ENCODE measurements around the gene SF3A2.
"Not testable (repeated sequence)": the region's sequence is repeated elsewhere in the genome, so short reads cannot be mapped to it uniquely, and the experiment has no call there.

Gene SF3A2

DNA sequence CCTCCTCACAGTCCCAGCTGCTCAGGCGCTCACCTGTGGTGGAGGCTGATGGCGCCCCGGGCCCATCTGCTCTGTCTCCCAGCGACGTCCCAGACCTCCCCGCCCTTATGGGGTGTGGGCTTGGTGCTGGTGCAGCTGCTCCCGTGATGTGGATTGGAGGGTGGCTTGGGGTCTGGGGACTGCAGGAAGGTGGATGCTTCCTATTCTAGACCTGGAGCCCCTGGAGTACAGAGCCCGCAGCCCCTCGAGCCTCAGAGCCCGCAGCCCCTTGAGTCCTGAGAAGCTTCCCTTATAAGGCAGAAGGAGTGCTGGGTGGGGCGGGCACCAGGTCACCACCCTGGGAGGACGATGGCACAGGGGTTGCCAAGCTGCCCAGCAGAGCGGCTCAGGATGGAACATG lies 41.3 kb upstream of the SF3A2 start:
- H2AFZ ChIP-seq (ENCODE audit: low read length, unreplicated experiment): no peak overlapping the region
- no peak overlapping the region for H3K27ac ChIP-seq (ENCODE audit: low read depth, low read length)
- no peak overlapping the region for H3K4me3 ChIP-seq (ENCODE audit: low read depth, low read length)
- no peaks in the 10 kb centered on the region for H3K4me1 ChIP-seq (ENCODE audit: control insufficient read depth, insufficient read depth, low read length, unreplicated experiment)
- H3K36me3 ChIP-seq (ENCODE audit: insufficient read depth, low read length): 0 out of 2 replicates have a peak, but pooled peaks cover 3% of the 10 kb centered on the region
- H3K27me3 ChIP-seq (ENCODE audit: insufficient read depth, low read length): no peaks in the 10 kb centered on the region
- peaks cover 20% of the 10 kb centered on the region for H3K79me2 ChIP-seq (ENCODE audit: control insufficient read depth, insufficient read depth, low read length, unreplicated experiment)

- Histone ChIP-seq H3K4me1 (ENCODE audit: control insufficient read depth, insufficient read depth, low read length, unreplicated experiment) (no peaks in the 10 kb centered on the region), H3K79me2 (ENCODE audit: control insufficient read depth, insufficient read depth, low read length, unreplicated experiment) (peaks cover 20% of the 10 kb centered on the region), H3K27ac (ENCODE audit: low read depth, low read length) (no peak overlapping the region), H3K36me3 (ENCODE audit: insufficient read depth, low read length) (0 out of 2 replicates have a peak, but pooled peaks cover 3% of the 10 kb centered on the region), H2AFZ (ENCODE audit: low read length, unreplicated experiment) (no peak overlapping the region), H3K4me3 (ENCODE audit: low read depth, low read length) (no peak overlapping the region), H3K27me3 (ENCODE audit: insufficient read depth, low read length) (no peaks in the 10 kb centered on the region)
Observed at GRCh38 chr19:2195914-2196313, 40.7 kb upstream of the SF3A2 start.

- peaks cover 20% of the 10 kb centered on the region for H3K79me2 ChIP-seq (ENCODE audit: control insufficient read depth, insufficient read depth, low read length, unreplicated experiment)
- H3K36me3 ChIP-seq (ENCODE audit: insufficient read depth, low read length): no peaks in the 10 kb centered on the region
- no peak overlapping the region for H3K27ac ChIP-seq (ENCODE audit: low read depth, low read length)
Observed at GRCh38 chr19:2197270-2197669, 39.4 kb upstream of the SF3A2 start.

GRCh38 chr19:2198317-2198716 lies 38.3 kb upstream of the SF3A2 start:
- Histone ChIP-seq H3K27me3 (ENCODE audit: insufficient read depth, low read length) (no peaks in the 10 kb centered on the region), H3K36me3 (ENCODE audit: insufficient read depth, low read length) (no peaks in the 10 kb centered on the region), H3K27ac (ENCODE audit: low read depth, low read length) (no peak overlapping the region), H3K4me1 (ENCODE audit: control insufficient read depth, insufficient read depth, low read length, unreplicated experiment) (no peaks in the 10 kb centered on the region), H3K79me2 (ENCODE audit: control insufficient read depth, insufficient read depth, low read length, unreplicated experiment) (peaks cover 20% of the 10 kb centered on the region), H2AFZ (ENCODE audit: low read length, unreplicated experiment) (no peak overlapping the region), H3K4me3 (ENCODE audit: low read depth, low read length) (no peak overlapping the region)

More at GRCh38 chr19:2197270-2197669, 39.4 kb upstream of the SF3A2 start:
- no peaks in the 10 kb centered on the region for H3K27me3 ChIP-seq (ENCODE audit: insufficient read depth, low read length)
- H2AFZ ChIP-seq (ENCODE audit: low read length, unreplicated experiment): no peak overlapping the region
- H3K4me1 ChIP-seq (ENCODE audit: control insufficient read depth, insufficient read depth, low read length, unreplicated experiment): no peaks in the 10 kb centered on the region
- no peak overlapping the region for H3K4me3 ChIP-seq (ENCODE audit: low read depth, low read length)

DNA sequence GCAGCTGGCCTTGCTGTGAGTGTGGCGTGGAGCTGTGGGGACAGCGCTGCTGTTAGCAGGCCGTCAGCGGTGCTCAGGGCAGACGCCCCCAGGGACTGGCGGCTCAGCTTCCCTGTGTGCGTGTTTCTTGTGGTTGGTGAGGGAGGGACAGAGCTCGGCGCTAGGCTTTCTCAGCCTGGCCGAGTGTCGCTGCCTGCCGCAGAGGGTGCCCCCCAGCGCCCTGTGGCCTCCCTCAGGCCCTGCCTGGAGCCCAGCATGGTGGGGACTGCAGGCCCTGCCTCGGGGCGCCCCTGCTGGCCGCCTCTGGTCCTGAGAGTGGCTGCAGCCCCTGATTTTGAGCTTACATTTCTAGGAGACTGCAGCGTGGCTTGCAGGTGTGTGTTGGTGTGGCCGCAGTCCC lies 37.4 kb upstream of the SF3A2 start:
- no peaks in the 10 kb centered on the region for H3K4me1 ChIP-seq (ENCODE audit: control insufficient read depth, insufficient read depth, low read length, unreplicated experiment)
- peaks cover 20% of the 10 kb centered on the region for H3K79me2 ChIP-seq (ENCODE audit: control insufficient read depth, insufficient read depth, low read length, unreplicated experiment)
- H3K4me3 ChIP-seq (ENCODE audit: low read depth, low read length): no peak overlapping the region
- no peak overlapping the region for H2AFZ ChIP-seq (ENCODE audit: low read length, unreplicated experiment)
- H3K27ac ChIP-seq (ENCODE audit: low read depth, low read length): no peak overlapping the region
- H3K27me3 ChIP-seq (ENCODE audit: insufficient read depth, low read length): no peaks in the 10 kb centered on the region
- H3K36me3 ChIP-seq (ENCODE audit: insufficient read depth, low read length): no peaks in the 10 kb centered on the region

DNA sequence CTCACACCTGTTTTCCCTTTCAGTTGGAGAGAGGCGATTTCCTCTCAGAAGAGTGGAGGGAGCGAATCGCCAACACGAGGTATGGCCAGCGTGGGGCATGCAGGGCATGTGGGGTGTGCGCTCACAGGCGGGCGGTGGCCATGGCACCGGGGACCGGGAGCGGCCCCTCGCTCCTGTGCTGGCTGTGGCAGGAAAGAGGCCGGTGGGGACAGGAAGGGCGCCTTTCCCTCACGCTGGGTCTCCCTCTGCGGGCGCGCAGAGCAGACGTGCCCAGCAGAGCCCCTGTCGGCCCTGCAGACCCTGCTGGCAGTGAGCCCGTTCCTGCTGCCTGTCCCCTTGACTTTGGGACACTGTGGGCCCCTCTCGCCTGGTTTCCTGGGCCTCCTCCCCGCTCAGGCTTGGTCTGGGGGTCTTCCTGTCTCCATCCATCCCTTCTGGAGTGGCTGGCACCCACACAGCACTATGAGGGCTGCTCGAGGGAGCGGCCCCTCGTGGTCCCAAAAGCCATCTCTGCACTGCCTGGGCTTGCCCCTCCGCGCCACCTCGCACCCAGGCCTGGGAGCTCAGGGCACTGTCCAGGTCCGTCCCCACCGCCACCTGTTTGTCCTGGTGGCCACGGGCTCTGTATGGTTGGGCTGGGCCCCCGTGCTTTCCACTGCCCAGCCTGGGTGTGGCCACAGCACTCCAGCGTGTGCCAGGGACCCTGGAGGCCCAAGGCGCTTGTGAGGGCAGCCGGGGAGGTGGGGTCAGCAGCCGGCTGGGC lies 36.6 kb upstream of the SF3A2 start:
- Histone ChIP-seq H3K4me3 (ENCODE audit: low read depth, low read length) (no peak overlapping the region), H3K4me1 (ENCODE audit: control insufficient read depth, insufficient read depth, low read length, unreplicated experiment) (no peaks in the 10 kb centered on the region), H3K36me3 (ENCODE audit: insufficient read depth, low read length) (no peaks in the 10 kb centered on the region), H3K79me2 (ENCODE audit: control insufficient read depth, insufficient read depth, low read length, unreplicated experiment) (peaks cover 20% of the 10 kb centered on the region), H3K27ac (ENCODE audit: low read depth, low read length) (no peak overlapping the region), H3K27me3 (ENCODE audit: insufficient read depth, low read length) (no peaks in the 10 kb centered on the region), H2AFZ (ENCODE audit: low read length, unreplicated experiment) (no peak overlapping the region)

- not testable (repeated sequence) for H3K27me3 ChIP-seq (ENCODE audit: insufficient read depth, low read length); H3K36me3 ChIP-seq (ENCODE audit: insufficient read depth, low read length); H3K4me1 ChIP-seq (ENCODE audit: control insufficient read depth, insufficient read depth, low read length, unreplicated experiment); H3K27ac ChIP-seq (ENCODE audit: low read depth, low read length); H3K4me3 ChIP-seq (ENCODE audit: low read depth, low read length); H2AFZ ChIP-seq (ENCODE audit: low read length, unreplicated experiment)
- peaks cover 17% of the 10 kb centered on the region for H3K79me2 ChIP-seq (ENCODE audit: control insufficient read depth, insufficient read depth, low read length, unreplicated experiment)
Observed at GRCh38 chr19:2200624-2201294, 35.9 kb upstream of the SF3A2 start.

DNA sequence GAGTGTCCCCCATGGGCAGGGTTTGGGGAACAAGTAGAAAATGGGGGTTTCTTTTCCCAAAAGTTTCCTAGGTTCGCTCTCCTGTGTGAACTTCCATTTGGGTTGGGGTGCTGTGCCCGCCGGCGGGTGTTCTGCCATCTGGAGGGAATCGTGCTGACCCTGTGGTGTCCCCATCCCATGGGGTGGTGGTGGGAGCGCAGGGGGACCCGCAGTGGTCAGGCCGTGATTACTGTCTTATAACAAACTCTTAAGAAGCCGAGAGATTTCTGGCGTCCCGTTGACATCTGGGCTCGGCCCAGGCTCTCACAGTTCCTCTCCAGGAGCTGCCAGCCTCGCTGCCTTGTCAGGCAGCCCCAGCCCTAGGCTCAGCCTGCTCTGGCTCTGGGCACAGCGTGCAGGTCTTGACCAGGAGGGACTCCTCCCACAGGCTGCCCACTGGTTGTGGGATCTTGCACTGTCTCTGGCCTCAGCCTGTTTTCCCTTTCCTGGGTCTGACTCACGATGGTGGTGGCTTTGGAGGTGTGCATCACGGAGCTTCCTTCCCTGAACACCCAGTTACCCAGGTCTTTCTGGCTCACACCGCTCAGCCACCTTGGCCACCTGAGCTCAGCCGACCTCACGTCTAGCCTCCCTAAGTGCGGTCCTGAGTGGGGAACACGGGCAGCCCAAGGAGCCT lies 35.0 kb upstream of the SF3A2 start:
- H3K36me3 ChIP-seq (ENCODE audit: insufficient read depth, low read length): no peaks in the 10 kb centered on the region
- no peak overlapping the region for H3K4me3 ChIP-seq (ENCODE audit: low read depth, low read length)
- H3K27ac ChIP-seq (ENCODE audit: low read depth, low read length): no peak overlapping the region
- H3K4me1 ChIP-seq (ENCODE audit: control insufficient read depth, insufficient read depth, low read length, unreplicated experiment): no peaks in the 10 kb centered on the region
- peaks cover 13% of the 10 kb centered on the region for H3K79me2 ChIP-seq (ENCODE audit: control insufficient read depth, insufficient read depth, low read length, unreplicated experiment)
- no peaks in the 10 kb centered on the region for H3K27me3 ChIP-seq (ENCODE audit: insufficient read depth, low read length)
- no peak overlapping the region for H2AFZ ChIP-seq (ENCODE audit: low read length, unreplicated experiment)

DNA sequence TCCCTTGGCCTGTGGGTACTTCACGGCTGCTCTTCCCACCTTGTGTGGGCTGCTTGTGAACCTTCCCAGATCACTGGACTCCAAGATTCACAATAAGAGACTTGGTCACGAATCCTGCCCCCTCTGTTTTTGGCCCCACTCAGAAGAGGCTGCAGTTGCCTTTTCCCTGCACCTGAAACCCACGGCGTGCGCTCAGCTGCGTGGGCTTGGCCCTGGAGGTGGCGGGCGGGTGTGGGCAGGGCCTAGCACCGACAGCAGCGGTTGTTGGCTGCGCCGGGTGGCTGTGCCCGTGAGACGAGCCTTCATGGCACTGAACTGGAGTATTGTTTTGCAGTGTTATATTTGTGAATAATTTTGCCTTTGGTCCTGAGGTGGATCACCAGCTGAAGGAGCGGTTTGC lies 34.3 kb upstream of the SF3A2 start:
- Histone ChIP-seq H3K79me2 (ENCODE audit: control insufficient read depth, insufficient read depth, low read length, unreplicated experiment) (peaks cover 12% of the 10 kb centered on the region), H2AFZ (ENCODE audit: low read length, unreplicated experiment) (no peak overlapping the region), H3K27ac (ENCODE audit: low read depth, low read length) (no peak overlapping the region), H3K36me3 (ENCODE audit: insufficient read depth, low read length) (no peaks in the 10 kb centered on the region), H3K27me3 (ENCODE audit: insufficient read depth, low read length) (no peaks in the 10 kb centered on the region), H3K4me1 (ENCODE audit: control insufficient read depth, insufficient read depth, low read length, unreplicated experiment) (no peaks in the 10 kb centered on the region), H3K4me3 (ENCODE audit: low read depth, low read length) (no peak overlapping the region)

GRCh38 chr19:2207008-2207407 lies 29.6 kb upstream of the SF3A2 start:
- Histone ChIP-seq H2AFZ (ENCODE audit: low read length, unreplicated experiment) (no peak overlapping the region), H3K4me3 (ENCODE audit: low read depth, low read length) (no peak overlapping the region), H3K79me2 (ENCODE audit: control insufficient read depth, insufficient read depth, low read length, unreplicated experiment) (no peaks in the 10 kb centered on the region), H3K27ac (ENCODE audit: low read depth, low read length) (no peak overlapping the region), H3K27me3 (ENCODE audit: insufficient read depth, low read length) (no peaks in the 10 kb centered on the region), H3K36me3 (ENCODE audit: insufficient read depth, low read length) (no peaks in the 10 kb centered on the region), H3K4me1 (ENCODE audit: control insufficient read depth, insufficient read depth, low read length, unreplicated experiment) (peaks cover 15% of the 10 kb centered on the region)

Data from ACC112 (cell line).